Cerebellar nuclear complex (tissue), 1 donor: ENCODE measurements around the gene RBBP5.

ENCODE experiments used
- DNase-seq, 2 experiments: peaks; one replicate each; lab custom pipeline; 2025; lab: John Stamatoyannopoulos, UW

Gene RBBP5

GRCh38 chr1:205074084-205074483 is 47.7 kb downstream of the RBBP5 start:
- no peak for DNase-seq

- no peak for DNase-seq
These were observed 48.3 kb downstream of the RBBP5 start for GRCh38 chr1:205073511-205073910.

GRCh38 chr1:205072881-205073280 is 48.9 kb downstream of the RBBP5 start:
- DNase-seq = no peak

GRCh38 chr1:205072286-205072685 is 49.5 kb downstream of the RBBP5 start:
- DNase-seq = no peak

GRCh38 chr1:205071801-205072200 is 50.0 kb downstream of the RBBP5 start:
- no peak for DNase-seq

GRCh38 chr1:205071028-205071409 is 50.8 kb downstream of the RBBP5 start:
- no peak for DNase-seq

GRCh38 chr1:205069371-205070125 is 52.2 kb downstream of the RBBP5 start:
- DNase-seq = peak in 1 of 2 experiments; percentile 24

GRCh38 chr1:205068457-205069040 is 53.2 kb downstream of the RBBP5 start:
- no peak for DNase-seq

GRCh38 chr1:205068001-205068400 is 53.8 kb downstream of the RBBP5 start:
- DNase-seq = no peak

- DNase-seq = no peak
These were observed 54.7 kb downstream of the RBBP5 start for GRCh38 chr1:205067031-205067430.

GRCh38 chr1:205066141-205066818 is 55.5 kb downstream of the RBBP5 start:
- no peak for DNase-seq

- DNase-seq = no peak
These were observed 56.1 kb downstream of the RBBP5 start for GRCh38 chr1:205065666-205066065.

- DNase-seq = no peak
These were observed 56.9 kb downstream of the RBBP5 start for GRCh38 chr1:205064741-205065316.

- no peak for DNase-seq
These were observed 57.5 kb downstream of the RBBP5 start for GRCh38 chr1:205064301-205064700.

- DNase-seq = no peak
These were observed 58.9 kb downstream of the RBBP5 start for GRCh38 chr1:205062895-205063294.

- DNase-seq = no peak
These were observed 59.5 kb downstream of the RBBP5 start for GRCh38 chr1:205062319-205062718.

- DNase-seq = peak; percentile 77 to 90
These were observed 60.1 kb downstream of the RBBP5 start for GRCh38 chr1:205061665-205062069.

GRCh38 chr1:205061227-205061626 is 60.6 kb downstream of the RBBP5 start:
- no peak for DNase-seq

- no peak for DNase-seq
These were observed 61.0 kb downstream of the RBBP5 start for GRCh38 chr1:205060746-205061145.

GRCh38 chr1:205059660-205060059 is 62.1 kb downstream of the RBBP5 start:
- DNase-seq = no peak

GRCh38 chr1:205058853-205059252 is 62.9 kb downstream of the RBBP5 start:
- DNase-seq = no peak

- DNase-seq = no peak
These were observed 63.8 kb downstream of the RBBP5 start for GRCh38 chr1:205057808-205058575.
